ENCODE measurements around the gene METTL24.

GRCh38 chr6:110277100-110277665, 81.0 kb downstream of the METTL24 start:
- TF ChIP-seq POLR2AphosphoS5 (IDR thresholded peaks at IDR 0.05), result no peak
- TF ChIP-seq EP300 (IDR thresholded peaks at IDR 0.05), result no peak

All from esophagus muscularis mucosa (tissue), 3 donors.